ENCODE measurements around the gene SCPEP1. TPM values are rescaled to one million over a fixed set of nuclear protein-coding genes. Genes with fewer than 3 reads are reported as not detected.

SCPEP1 gene
- total and polyA plus RNA-seq, 10 of the 15 experiments (the other 5 are each of a cell fraction or from before 2014, with no cell fraction given): 31.2 to 80.2 (median 40.7) TPM

DNA sequence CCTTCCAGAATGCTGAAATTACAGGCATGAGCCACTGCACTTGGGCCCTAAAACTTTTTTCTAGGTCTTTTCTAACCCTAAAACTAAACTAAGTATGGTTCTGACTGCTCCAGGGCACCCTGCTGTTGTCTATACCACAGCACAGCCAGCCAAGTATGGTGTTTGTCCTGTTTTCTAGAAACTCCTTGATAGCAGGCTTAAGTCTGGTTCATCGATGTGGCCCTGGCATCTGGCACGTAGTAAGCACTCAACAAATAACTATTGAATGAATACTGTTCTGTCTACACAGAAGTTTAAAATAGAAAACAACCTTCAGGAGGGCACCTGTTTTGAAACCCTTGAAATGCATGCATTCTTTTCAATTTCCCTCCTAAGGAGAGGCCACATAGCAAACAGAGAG is 62.6 kb downstream of the SCPEP1 start (continued):
- TF ChIP-seq, protein P1, sequence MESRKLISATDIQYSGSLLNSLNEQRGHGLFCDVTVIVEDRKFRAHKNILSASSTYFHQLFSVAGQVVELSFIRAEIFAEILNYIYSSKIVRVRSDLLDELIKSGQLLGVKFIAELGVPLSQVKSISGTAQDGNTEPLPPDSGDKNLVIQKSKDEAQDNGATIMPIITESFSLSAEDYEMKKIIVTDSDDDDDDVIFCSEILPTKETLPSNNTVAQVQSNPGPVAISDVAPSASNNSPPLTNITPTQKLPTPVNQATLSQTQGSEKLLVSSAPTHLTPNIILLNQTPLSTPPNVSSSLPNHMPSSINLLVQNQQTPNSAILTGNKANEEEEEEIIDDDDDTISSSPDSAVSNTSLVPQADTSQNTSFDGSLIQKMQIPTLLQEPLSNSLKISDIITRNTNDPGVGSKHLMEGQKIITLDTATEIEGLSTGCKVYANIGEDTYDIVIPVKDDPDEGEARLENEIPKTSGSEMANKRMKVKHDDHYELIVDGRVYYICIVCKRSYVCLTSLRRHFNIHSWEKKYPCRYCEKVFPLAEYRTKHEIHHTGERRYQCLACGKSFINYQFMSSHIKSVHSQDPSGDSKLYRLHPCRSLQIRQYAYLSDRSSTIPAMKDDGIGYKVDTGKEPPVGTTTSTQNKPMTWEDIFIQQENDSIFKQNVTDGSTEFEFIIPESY (IDR thresholded peaks at IDR 0.05): no peak
- no peak for TF ChIP-seq ETV6 (conservative IDR thresholded peaks at IDR 0.05 in 1 of 2, IDR thresholded peaks at IDR 0.05 in 1 of 2; ENCODE audit: borderline replicate concordance in 1 of 2, low read depth in 1 of 2)
- no peak for TF ChIP-seq BRCA1 (IDR thresholded peaks at IDR 0.05; ENCODE audit: low read depth, low read length)
- TF ChIP-seq NR2F1 (conservative IDR thresholded peaks at IDR 0.05): no peak
- no peak for TF ChIP-seq CREM (IDR thresholded peaks at IDR 0.05; ENCODE audit: low read depth)
- no peak for TF ChIP-seq PAX8 (IDR thresholded peaks at IDR 0.05)

DNA sequence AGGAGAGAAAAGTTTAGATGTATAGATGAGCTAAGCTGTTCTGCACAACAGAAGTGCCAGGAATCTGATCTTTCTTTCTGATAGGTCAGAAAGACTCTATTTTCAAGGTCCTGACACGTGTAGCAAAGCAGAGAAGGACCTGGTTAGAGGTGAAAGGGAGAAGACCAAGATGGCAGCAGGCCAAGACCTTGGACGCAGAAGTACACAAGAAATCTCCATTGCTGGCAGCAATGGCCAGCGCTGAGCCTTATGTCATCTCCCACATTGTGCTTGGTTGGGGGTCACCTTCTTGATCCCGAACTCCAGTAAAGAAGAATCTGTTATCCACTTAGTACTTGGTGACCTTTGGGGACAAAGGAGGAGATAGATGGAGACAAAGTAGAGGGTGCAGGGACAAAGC is 65.3 kb downstream of the SCPEP1 start:
- intact Hi-C loops (cut with micrococcal nuclease; ENCODE audit: unreplicated experiment): no loop called here
- TF ChIP-seq, protein P2, sequence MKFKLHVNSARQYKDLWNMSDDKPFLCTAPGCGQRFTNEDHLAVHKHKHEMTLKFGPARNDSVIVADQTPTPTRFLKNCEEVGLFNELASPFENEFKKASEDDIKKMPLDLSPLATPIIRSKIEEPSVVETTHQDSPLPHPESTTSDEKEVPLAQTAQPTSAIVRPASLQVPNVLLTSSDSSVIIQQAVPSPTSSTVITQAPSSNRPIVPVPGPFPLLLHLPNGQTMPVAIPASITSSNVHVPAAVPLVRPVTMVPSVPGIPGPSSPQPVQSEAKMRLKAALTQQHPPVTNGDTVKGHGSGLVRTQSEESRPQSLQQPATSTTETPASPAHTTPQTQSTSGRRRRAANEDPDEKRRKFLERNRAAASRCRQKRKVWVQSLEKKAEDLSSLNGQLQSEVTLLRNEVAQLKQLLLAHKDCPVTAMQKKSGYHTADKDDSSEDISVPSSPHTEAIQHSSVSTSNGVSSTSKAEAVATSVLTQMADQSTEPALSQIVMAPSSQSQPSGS (IDR thresholded peaks at IDR 0.05; ENCODE audit: low read length): no peak
- TF ChIP-seq RCOR1 (conservative IDR thresholded peaks at IDR 0.05; ENCODE audit: low read depth, low read length) (no peak), RELA (IDR thresholded peaks at IDR 0.05; ENCODE audit: borderline replicate concordance, partially characterized antibody) (no peak), SP1 (IDR thresholded peaks at IDR 0.05; ENCODE audit: low read depth, low read length) (no peak), POLR2A (IDR thresholded peaks at IDR 0.05; ENCODE audit: low read depth, low read length) (no peak), HDGF (IDR thresholded peaks at IDR 0.05) (no peak), NR2C1 (IDR thresholded peaks at IDR 0.05) (no peak), RAD51 (IDR thresholded peaks at IDR 0.05) (no peak)
- TF ChIP-seq, protein P3, sequence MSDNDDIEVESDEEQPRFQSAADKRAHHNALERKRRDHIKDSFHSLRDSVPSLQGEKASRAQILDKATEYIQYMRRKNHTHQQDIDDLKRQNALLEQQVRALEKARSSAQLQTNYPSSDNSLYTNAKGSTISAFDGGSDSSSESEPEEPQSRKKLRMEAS (IDR thresholded peaks at IDR 0.05; ENCODE audit: low read depth, low read length): no peak
- TF ChIP-seq, protein P4, sequence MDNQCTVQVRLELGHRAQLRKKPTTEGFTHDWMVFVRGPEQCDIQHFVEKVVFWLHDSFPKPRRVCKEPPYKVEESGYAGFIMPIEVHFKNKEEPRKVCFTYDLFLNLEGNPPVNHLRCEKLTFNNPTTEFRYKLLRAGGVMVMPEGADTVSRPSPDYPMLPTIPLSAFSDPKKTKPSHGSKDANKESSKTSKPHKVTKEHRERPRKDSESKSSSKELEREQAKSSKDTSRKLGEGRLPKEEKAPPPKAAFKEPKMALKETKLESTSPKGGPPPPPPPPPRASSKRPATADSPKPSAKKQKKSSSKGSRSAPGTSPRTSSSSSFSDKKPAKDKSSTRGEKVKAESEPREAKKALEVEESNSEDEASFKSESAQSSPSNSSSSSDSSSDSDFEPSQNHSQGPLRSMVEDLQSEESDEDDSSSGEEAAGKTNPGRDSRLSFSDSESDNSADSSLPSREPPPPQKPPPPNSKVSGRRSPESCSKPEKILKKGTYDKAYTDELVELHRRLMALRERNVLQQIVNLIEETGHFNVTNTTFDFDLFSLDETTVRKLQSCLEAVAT (IDR thresholded peaks at IDR 0.05): no peak
- Histone ChIP-seq H3K36me3 (ENCODE audit: control insufficient read depth in 2 of 2, insufficient read depth in 2 of 2, low read length in 1 of 2) (no peaks in the 10 kb centered on the region), H3K4me3 (no peak overlapping the region), H3K9ac (ENCODE audit: control insufficient read depth, insufficient read depth, low read length) (no peak overlapping the region), H3K27ac (ENCODE audit: control insufficient read depth, insufficient read depth) (no peak overlapping the region), H3K4me1 (ENCODE audit: control insufficient read depth, insufficient read depth, low read length) (peaks cover 6% of the 10 kb centered on the region), H3K9me3 (replicated peaks; ENCODE audit: control insufficient read depth, insufficient read depth, low read length) (no peaks in the 10 kb centered on the region), H2AFZ (ENCODE audit: control insufficient read depth, low read depth, low read length) (no peak overlapping the region), H3K4me2 (ENCODE audit: control insufficient read depth, insufficient read depth) (no peak overlapping the region), H4K20me1 (ENCODE audit: control insufficient read depth, insufficient read depth) (no peaks in the 10 kb centered on the region), H3K27me3 (replicated peaks in 1 of 2; ENCODE audit: control insufficient read depth in 2 of 2, insufficient read depth in 2 of 2, low read length in 1 of 2) (peaks cover 0 to 3% of the 10 kb centered on the region in 2 experiments; a peak in 3 of 4 replicates), H3K79me2 (ENCODE audit: control insufficient read depth, insufficient read depth, low read length) (no peaks in the 10 kb centered on the region)
- ATAC-seq (no peak), FAIRE-seq (no peak), DNase-seq (ENCODE audit: low read depth, low spot score) (no peak)
- no TSS peak for BruUV-seq (replicated peaks)
- RAD21 ChIA-PET (ENCODE audit: unreplicated experiment): no interaction called here
- CTCF ChIA-PET: interaction anchor here (1.0 kb wide), 1 partner anchor 11 kb away, joined by 3 read pairs; no protein-coding TSS in a partner anchor
- SMC1A ChIA-PET (ENCODE audit: uncharacterized antibody, unreplicated experiment): no interaction called here
- in situ Hi-C loops (cut with MboI): no loop called here
- WGBS (ENCODE audit: insufficient coverage, insufficient replicate concordance, low lambda C conversion rate, missing lambda C conversion rate): 46% methylated on average over 4 of the region's 4 CpGs
- POLR2A ChIA-PET: no interaction called here
